Dedifferentiated amniotic fluid mesenchymal stem cell (primary cell): ENCODE data around the gene POU2AF1.
A peak's percentile ranks its signal among the peaks of the same experiment; 100 is the strongest.
"Not testable (repeated sequence)": the region's sequence is repeated elsewhere in the genome, so short reads cannot be mapped to it uniquely, and the experiment has no call there.

Experiments
- DNase-seq: peaks from one replicate; pipeline ENCODE4 v3.0.0-alpha.2; 2016; ENCODE audit errors: extremely low spot score

Gene POU2AF1

GRCh38 chr11:111347002-111347722, 31.9 kb downstream of the POU2AF1 start:
- DNase-seq: no peak

- DNase-seq: peak; percentile 60
Measured at GRCh38 chr11:111344032-111344431, 35.0 kb downstream of the POU2AF1 start.

- DNase-seq: no peak
Measured at GRCh38 chr11:111342329-111342728, 36.7 kb downstream of the POU2AF1 start.

DNA sequence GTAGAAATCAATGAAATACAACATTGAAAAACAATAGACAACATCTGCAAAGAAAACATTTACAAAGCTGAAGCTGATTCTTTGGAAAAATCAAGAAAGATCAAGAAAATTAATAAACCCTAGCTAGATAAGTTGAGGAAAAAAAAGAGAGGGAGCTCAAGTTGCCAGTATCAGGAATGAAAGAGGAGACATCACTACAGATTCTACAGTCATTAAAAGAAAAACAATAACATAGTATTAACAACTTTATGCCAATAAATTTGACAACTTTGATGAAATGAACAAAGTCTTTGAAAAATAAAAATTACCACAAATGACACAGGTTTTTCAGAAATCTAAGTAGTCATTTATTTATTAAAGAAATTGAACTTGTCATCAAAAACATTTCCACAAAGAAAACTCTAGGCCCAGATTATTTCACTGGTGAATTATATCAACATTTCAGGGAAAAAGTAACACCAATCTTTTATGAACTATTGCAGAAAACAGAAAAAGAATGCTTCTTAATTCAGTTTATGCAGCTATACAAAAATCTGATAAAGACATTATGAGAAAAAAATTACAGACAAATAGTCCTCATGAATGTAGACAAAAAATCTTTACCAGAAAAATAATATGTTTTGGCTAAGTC, 39.2 kb downstream of the POU2AF1 start:
- no peak for DNase-seq

DNA sequence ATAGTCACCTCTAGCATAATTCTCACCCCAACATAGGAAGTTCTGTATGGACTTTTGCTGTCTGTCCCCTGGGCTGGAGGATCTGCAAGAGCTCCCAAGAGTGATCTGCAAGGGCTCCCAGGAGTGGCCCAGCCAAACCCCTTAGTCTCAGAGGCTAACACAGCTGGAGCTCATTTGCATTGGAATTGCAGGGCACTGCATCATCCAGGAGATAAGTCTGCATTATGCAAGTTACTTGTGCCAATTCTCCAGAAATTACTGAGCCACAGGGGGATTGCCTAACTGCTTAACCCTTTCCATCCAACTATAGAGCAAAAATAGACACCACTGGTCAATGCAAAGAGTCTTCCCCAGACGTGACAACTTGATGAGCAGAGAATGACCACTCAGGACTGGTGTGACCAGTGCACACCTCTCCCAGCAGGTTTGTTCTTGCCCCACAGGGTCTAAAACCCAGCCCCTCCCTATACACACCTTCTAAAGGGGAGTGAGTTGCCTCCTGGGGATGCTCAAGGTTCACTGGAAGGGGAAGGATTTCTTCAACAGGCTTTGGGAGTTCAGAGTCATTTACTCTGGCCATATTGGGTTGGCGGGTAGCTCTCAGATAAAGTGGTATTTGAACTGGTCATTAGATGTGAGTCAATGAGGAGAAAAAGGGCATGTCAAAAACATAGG, 42.4 kb downstream of the POU2AF1 start:
- DNase-seq: peak; percentile 94

- no peak for DNase-seq
Measured at GRCh38 chr11:111336062-111336461, 43.0 kb downstream of the POU2AF1 start.

GRCh38 chr11:111335549-111335948, 43.5 kb downstream of the POU2AF1 start:
- DNase-seq: no peak

DNA sequence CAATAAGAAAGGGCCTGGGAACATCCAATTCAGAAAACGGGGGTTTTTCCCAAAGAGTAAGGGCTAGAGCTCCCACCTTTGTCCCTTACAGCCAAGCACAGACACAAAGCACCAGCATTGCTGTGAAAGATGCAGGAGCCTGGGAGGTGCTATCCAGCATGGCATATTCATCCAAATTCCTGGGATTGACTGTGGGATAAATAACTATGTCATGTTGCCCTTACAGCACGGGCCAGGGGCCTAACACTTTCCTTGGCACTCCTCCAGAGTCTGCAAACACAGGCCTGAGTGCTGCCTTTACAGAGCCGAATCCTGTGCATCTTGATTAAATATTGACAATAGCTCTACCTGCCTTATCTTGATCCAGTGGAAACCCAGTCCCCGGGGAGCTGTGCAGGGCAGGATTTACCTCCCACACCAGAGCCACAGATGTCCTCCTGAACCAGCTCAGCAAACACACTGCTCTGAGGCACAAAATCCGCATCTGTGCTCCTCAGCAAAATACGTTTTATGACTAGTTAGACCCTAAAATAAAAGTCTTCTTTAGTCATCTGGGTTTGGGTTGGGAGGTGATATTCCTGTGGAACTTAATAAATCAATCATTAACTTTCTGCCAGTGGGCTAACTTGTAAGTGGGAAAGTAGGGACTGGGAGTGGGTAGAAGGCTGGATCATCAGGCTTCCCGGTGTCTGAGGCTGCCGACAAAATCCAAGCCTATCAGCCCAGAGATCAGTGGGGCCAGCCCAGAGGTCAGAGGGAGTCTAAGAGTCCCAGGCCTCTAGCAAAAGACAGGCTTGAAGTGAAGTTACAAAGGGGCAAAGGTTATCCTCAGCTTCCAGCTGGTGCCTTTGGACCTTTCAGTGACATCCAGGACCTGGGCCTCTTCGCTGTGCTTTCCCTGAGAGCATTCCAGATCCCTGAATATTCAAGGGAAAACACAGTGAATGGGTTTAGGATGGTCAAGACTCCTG, 44.3 kb downstream of the POU2AF1 start:
- DNase-seq: no peak

GRCh38 chr11:111331711-111332479, 47.2 kb downstream of the POU2AF1 start:
- peak; percentile 45 for DNase-seq

GRCh38 chr11:111330234-111330893, 48.7 kb downstream of the POU2AF1 start:
- DNase-seq: no peak

DNA sequence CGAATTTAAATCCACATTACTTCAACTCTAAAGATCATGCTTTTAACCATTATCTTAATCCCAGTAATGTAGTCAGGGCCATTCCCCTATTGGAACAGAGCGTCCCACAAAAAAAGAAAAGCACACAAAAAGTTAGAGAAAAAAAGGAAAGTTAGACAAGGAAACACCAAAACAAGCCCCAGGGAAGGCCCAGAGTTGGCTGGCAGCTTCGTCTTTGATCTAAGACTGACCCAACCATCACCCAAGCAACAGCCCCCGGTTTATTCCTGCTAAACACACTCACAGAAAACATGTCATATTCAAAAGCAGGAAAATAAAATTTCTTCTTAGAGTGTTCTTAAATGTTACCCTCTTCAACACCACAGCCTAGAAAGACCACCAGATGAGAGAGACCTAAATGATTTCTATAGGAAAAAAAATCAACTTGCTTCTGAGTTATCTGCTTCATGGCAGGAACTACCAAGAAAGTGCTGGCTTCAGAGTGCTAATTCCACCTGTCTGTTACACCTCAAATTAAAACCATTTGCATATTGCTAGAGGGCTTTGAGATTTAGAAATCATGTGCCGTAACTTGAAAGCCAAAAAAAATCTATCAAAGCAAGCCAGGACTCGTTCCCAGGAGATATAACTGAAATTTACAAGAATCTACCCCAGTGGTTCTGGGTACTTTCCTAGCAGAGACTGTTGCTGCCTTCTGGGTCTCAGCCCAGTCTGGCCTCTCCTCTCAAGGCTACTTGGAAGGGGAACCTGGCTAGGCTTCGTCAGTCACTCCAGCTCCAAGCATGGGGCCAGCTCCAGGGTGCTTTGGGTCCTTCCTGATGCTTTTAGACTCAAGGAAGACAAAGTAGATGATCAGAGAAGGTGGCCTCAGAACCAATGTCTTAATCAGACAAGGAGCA, 49.5 kb downstream of the POU2AF1 start:
- DNase-seq: no peak

DNA sequence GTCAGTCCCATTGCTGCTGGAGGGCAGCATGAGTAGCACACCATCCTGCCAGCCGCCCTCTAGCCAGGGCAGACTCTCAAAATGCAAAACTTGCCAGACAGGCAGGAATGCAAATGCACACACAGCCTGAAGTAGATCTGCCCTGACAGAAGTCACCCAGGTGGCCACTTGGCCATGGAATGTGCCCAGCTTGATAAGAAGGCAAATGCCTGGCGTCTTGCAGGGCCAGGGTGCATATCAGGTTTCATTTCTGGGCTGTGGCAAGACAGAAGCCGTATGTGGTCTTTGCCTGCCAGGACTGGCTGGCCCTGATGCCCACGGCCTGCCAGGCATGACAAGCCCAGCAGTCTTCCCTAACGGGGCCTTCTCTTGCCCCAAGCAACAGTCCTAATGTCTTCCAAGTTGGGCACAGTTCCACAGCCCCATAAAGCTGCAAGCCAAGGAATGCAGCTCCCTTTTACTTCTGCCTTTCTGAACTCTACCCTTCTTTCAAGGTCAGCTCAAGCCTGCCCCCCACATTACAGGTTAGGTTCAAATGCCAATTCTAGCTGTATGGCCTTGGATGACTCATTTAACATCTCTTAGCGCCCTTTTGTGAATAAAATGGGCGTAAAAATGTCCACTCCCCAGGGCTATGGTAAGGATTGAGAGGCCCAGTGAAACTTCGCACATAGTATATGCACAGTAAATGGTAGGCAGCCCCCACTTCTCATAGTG, 51.0 kb downstream of the POU2AF1 start:
- DNase-seq: no peak

- no peak for DNase-seq
Measured at GRCh38 chr11:111326824-111327223, 52.3 kb downstream of the POU2AF1 start.

DNA sequence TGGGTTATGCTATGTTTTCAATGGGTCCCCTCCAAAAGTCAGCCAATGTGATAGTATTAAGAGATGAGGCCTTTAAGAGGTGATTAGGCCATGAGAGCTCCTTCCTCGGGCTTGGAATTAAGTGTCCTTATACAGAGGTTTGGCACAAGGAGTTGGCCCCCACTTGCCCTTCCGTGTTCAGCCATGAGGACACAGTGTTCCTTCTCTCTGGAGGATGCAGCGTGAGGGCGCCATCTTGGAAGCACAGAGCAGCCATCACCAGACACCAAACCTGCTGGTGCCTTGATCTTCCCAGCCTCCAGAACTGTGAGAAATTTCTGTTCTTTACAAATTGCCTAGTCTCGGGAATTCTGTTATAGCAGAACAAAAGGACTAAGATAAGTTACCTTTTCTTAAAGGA, 53.8 kb downstream of the POU2AF1 start:
- no peak for DNase-seq

DNA sequence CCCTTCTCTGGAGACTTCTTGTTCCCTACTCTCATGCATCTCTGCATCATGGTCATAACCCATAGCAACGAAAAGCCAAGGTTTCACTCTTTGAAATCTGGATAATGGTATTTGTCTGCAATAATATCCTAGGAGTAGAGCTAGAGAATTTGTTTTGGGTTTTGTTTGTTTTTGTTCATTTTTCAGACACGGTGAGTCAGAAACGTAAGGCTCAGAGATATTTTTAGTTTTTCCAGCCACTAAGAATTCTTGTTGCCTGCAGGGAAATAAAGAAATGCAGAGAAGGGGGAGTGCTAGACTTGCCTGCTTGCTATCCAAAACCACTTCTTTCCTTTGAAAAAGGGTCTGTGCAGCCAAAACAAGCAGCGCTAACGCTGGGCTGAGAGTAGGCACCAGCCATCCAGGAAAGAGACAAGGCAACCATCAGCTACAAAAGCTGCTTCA, 54.8 kb downstream of the POU2AF1 start:
- DNase-seq: peak; percentile 68

DNA sequence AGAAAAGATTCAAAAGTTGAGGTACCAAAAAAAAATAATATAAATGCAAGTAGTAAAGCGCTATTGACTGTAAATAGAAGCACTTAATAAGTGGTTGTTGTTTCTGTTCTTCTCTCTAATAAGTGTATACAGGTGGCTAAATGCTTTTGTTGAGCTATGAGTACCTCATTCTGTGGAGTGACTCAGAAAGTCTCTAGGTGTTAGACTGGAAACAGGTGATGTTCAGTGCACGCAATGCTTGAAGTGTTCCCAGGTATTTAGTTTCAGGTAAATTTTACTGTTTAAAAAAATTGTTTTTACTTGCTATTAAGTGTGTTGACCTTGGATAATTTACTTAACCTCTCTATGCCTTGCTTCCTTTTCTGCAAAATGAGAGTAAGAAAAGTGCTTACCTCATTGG, 56.5 kb downstream of the POU2AF1 start:
- DNase-seq: no peak

- DNase-seq: no peak
Measured at GRCh38 chr11:111320728-111321568, 58.1 kb downstream of the POU2AF1 start.

- DNase-seq: not testable (repeated sequence)
Measured at GRCh38 chr11:111320199-111320598, 58.9 kb downstream of the POU2AF1 start.
